Heart left ventricle (tissue), 11 donors: ENCODE measurements around the gene PDF. TPM values are rescaled to one million over a fixed set of nuclear protein-coding genes. Genes with fewer than 3 reads are reported as not detected.

ENCODE experiments used
- polyA plus RNA-seq, 2 donors: library from polyadenylated mRNA; stranded (reverse); fragments of 200-250 nt; gene quantifications; one replicate each; pipeline ENCODE4 v1.2.3, GENCODE V29; 2013
- total RNA-seq, 9 donors: library from RNA; depleted of rRNA in 2 of 9; stranded (reverse); fragments of >200 nt in 2 of 9; fragmentation: NEBNext Ultra II Directional in 3 of 9; extraction: Animal tissue kit (Norgen Biotek cat#: 25700) in 3 of 9; gene quantifications; one replicate each; pipeline versions ENCODE4 v1.1.0 to v1.2.4, GENCODE V29; 2016 to 2023
- donor health status: ischemic (EF 13 %, LVEDD 7.1; RV severe dilation, severe dysfunction).
- donor health status: healthy with polysubstance abuse.
- donor health status: DM: no; HTN: yes; CAD: no.
- donor health status: DM: no; HTN: no; CAD: no.
- donor health status: ischemic (EF 25% LVEDD 5.7; RV mildly dilated, moderate dysfunction).
- donor health status: healthy.
- donor health status: DM: yes; HTN: yes; CAD: no.
- donor health status: PGD.
- donor health status: nonischemic (EF 23%, LVEDD 6.1; RV moderate dilation, normal function).

PDF gene
- total and polyA plus RNA-seq, 11 donors: 1.4 to 13.8 (median 6.0) TPM

Other genes with a start within 250 kb of the PDF start
- gene HAS3, start 224.9 kb downstream of the PDF start, total RNA-seq: 1 to 10 TPM in 2 of 9 donors, under 1 TPM in 7; 0.21 to 2.0 (median 0.48) TPM
- gene HAS3, start 224.9 kb downstream of the PDF start, polyA plus RNA-seq: under 1 TPM; 0.27 to 0.72 TPM
- 10 to 100 TPM; 31.5 to 79.7 (median 57.2) TPM for gene CHTF8, start 198.0 kb downstream of the PDF start, total RNA-seq
- 10 to 100 TPM; 18.7 to 53.2 TPM for gene CHTF8, start 198.0 kb downstream of the PDF start, polyA plus RNA-seq
- gene UTP4, start 197.9 kb downstream of the PDF start, total RNA-seq: 10 to 100 TPM; 12.8 to 38.2 (median 28.3) TPM
- 10 to 100 TPM; 11.8 to 31.1 TPM for gene UTP4, start 197.9 kb downstream of the PDF start, polyA plus RNA-seq
- gene SNTB2, start 143.4 kb downstream of the PDF start, total RNA-seq: 10 to 100 TPM in 7 of 9 donors, 1 to 10 TPM in 2; 8.6 to 28.5 (median 13.2) TPM
- 1 to 10 TPM; 2.2 to 5.0 TPM for gene SNTB2, start 143.4 kb downstream of the PDF start, polyA plus RNA-seq
- 10 to 100 TPM; 24.8 to 46.9 (median 28.4) TPM for gene VPS4A, start 19.2 kb downstream of the PDF start, total RNA-seq
- 10 to 100 TPM; 34.6 to 47.0 TPM for gene VPS4A, start 19.2 kb downstream of the PDF start, polyA plus RNA-seq
- gene COG8, start 9.0 kb upstream of the PDF start, total RNA-seq: 10 to 100 TPM; 19.7 to 43.0 (median 26.5) TPM
- gene COG8, start 9.0 kb upstream of the PDF start, polyA plus RNA-seq: 10 to 100 TPM; 13.3 to 19.9 TPM
- gene NIP7, start 9.2 kb upstream of the PDF start, total RNA-seq: 10 to 100 TPM in 5 of 9 donors, 1 to 10 TPM in 4; 5.4 to 13.9 (median 10.3) TPM
- gene NIP7, start 9.2 kb upstream of the PDF start, polyA plus RNA-seq: 10 to 100 TPM in 1 of 2 donors, 1 to 10 TPM in 1; 4.7 to 11.1 TPM
- gene TMED6, start 21.2 kb upstream of the PDF start, total RNA-seq: under 1 TPM in 2 of 9 donors, not detected in 7; 0.56 to 0.76 TPM
- under 1 TPM in 1 of 2 donors, not detected in 1; 0.08 TPM for gene TMED6, start 21.2 kb upstream of the PDF start, polyA plus RNA-seq
- 10 to 100 TPM in 8 of 9 donors, 1 to 10 TPM in 1; 9.7 to 45.9 (median 25.9) TPM for gene TERF2, start 55.4 kb upstream of the PDF start, total RNA-seq
- 10 to 100 TPM in 1 of 2 donors, 1 to 10 TPM in 1; 6.9 to 19.2 TPM for gene TERF2, start 55.4 kb upstream of the PDF start, polyA plus RNA-seq
- 10 to 100 TPM; 31.1 to 89.2 (median 65.0) TPM for gene CYB5B, start 94.0 kb upstream of the PDF start, total RNA-seq
- 10 to 100 TPM; 46.3 to 65.7 TPM for gene CYB5B, start 94.0 kb upstream of the PDF start, polyA plus RNA-seq
- gene NFAT5, start 235.4 kb upstream of the PDF start, total RNA-seq: 10 to 100 TPM; 13.6 to 30.5 (median 23.9) TPM
- 1 to 10 TPM; 4.9 to 5.8 TPM for gene NFAT5, start 235.4 kb upstream of the PDF start, polyA plus RNA-seq